GM21515 (cell line): ENCODE data around the gene KCTD16.

Experiments used
- ATAC-seq: cut with Tn5 transposase; IDR thresholded peaks from one replicate; pipeline ENCODE4 v1.9.1; 2021; ENCODE audit not compliant: unreplicated experiment

Gene KCTD16

DNA sequence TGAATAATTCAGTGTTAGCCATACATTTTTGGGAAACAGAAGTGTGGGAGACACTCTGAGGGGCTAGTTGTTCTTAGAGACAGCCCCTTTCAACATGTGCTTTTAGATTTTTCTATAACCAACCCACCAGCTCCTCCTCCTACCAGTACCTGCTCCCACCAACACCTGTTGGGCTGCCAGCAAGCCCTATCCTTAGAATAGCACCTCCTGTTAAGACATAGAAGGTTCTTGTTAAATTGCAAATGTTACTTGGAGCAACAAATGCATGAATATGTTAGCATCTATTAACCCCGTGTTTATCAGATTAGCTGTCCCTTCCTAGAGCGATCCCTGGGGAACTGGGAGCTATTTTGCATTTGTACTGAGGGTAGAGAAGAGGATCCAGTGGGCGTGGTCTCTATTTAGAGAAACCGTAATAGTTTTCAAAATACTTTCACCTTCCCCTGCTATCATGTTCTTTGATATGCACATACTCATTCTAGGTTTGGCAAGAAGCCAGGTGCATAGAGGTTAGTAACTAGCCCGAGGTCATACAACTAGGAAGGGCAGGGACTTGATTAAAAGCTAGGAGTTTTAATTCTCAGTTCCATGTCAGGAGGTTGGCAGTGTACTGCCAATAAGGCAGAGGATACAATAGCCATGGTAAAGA is 334.4 kb downstream of the KCTD16 start:
- ATAC-seq = no peak

DNA sequence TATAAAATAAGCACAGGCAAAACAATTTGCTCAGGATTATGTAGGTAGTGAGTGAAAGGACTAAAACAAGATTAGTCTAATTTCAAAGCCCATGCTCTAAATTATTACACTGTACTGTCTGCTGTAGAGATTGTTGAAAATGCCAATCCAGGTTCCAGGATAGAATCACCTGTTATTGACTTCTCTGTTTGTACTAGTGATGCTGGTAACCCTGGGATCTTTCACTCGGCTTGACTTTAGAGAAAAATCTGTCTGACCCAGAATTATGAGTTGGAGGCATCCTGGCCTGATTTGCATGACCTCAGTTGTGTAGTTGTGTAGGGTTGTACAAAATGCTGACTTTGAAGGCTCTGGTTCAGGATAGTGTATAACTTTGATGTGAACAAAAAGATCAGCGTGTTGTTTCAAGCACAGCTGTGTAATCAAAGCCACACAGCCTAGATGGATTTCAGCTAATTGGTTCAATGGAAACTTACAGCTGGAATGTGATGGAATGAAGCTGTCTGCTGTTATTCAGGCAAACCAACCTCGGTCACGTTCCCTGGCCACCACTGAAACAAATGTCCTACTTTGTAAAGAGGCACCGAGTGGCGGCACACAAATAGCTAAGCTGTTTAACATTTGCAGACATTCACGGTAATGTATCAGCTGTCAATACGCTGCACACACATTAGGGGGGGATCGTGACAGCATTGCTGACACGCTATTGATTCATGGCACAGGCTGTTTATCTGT is 340.3 kb downstream of the KCTD16 start:
- ATAC-seq = no peak

DNA sequence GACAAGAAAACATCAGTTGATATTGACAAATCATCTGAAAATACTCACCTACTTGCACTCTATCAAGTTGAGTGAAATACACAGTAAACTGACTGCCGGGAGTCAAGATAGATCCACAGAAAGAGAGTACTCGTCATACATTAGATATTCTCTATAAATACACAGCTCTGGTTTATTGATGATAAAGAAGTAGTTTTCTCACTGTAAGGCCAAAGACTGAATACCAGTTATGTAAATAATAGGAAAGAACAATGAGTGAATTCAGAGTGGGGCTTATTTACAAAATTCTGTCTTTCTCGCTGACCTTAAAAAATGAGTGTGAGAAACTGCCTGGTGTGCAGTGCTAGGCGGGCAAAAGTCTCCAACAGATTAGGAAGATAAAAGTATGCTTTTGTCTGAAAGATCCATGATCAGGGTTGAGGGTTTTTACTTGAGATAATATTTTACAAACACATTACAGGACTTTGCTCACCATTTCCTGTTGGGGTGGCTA is 341.0 kb downstream of the KCTD16 start:
- ATAC-seq = no peak

DNA sequence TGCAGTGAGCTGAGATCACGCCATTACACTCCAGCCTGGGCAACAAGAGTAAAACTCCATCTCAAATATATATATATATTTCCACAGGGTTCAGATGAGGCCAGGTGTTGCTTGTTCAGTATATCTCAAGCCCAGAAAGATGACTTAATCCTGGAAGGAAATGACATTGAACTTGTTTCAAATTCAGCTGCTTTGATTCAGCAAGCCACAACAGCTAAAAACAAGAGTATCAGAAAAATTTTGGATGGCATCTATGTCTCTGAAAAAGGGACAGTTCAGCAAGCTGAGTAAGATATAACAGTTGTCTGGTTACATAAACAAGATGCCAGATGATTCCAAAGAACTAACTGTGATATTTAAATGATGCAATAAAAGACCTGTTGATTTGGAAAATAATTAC is 352.0 kb downstream of the KCTD16 start:
- ATAC-seq = no peak

DNA sequence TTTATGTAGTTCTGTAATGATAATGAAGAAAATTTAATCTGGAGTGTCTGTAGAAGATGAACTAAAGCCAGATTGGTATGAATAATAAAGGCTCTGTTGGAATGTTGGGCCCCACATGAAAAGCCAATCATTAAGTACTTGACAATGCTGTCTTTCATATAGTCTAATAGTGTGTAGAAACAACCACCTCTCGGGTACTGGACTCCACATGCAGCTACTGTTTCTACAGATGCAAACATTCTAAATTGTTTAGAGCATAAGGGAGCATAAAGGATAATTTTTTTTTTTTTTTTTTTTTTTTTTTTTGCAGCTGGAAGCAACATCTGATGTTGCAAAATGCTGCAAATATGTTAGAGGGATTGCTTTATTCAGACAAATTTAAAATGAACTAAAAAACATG is 354.3 kb downstream of the KCTD16 start:
- no peak for ATAC-seq

DNA sequence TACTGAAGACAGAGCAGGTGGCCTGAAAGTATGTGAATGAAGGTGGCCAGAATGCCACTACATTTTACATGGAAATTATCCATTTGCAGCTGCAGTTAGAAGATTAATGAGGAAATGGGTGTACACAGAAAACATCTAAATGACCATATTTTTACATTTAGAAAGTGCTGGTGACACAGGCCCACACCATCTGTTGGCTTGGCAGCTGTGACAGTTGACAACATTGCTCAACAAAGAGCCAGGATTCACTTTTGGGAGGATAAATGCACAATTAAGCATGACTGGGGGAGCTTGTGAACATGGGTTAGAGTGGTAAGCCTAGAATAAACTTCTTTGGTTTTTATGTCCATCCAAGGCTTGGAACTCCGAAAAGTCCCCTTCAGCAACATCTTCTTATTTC is 360.5 kb downstream of the KCTD16 start:
- ATAC-seq = no peak
